HL-60 (cell line): ENCODE measurements around the gene BHLHE23.

Experiments used
- CTCF ChIP-seq: IDR thresholded peaks from one replicate; pipeline ENCODE4 v1.5.1; 2011; ENCODE audit warnings: low read length, control low read depth, inconsistent platforms; ENCODE audit not compliant: insufficient read depth
- GABPA ChIP-seq: IDR thresholded peaks from 2 replicates; pipeline ENCODE4 v1.6.1; 2012; ENCODE audit warnings: low read depth
- POLR2AphosphoS5 ChIP-seq: IDR thresholded peaks from 2 replicates; pipeline ENCODE4 v1.6.1; 2012; ENCODE audit warnings: low read depth
- REST ChIP-seq: IDR thresholded peaks from 2 replicates; pipeline ENCODE4 v1.6.1; 2012; ENCODE audit warnings: low read depth; ENCODE audit not compliant: insufficient replicate concordance
- SPI1 ChIP-seq: IDR thresholded peaks from 2 replicates; pipeline ENCODE4 v1.6.1; 2012; ENCODE audit warnings: low read depth, mild to moderate bottlenecking, borderline replicate concordance

- TF ChIP-seq CTCF (no peak), POLR2AphosphoS5 (no peak), SPI1 (no peak), REST (no peak), GABPA (no peak)
These were observed 10.5 kb upstream of the BHLHE23 start for GRCh38 chr20:63017076-63017825.
